Measurements from ENCODE around the gene FHIT.
"Not testable (repeated sequence)": the region's sequence is repeated elsewhere in the genome, so short reads cannot be mapped to it uniquely, and the experiment has no call there.

FHIT gene

DNA sequence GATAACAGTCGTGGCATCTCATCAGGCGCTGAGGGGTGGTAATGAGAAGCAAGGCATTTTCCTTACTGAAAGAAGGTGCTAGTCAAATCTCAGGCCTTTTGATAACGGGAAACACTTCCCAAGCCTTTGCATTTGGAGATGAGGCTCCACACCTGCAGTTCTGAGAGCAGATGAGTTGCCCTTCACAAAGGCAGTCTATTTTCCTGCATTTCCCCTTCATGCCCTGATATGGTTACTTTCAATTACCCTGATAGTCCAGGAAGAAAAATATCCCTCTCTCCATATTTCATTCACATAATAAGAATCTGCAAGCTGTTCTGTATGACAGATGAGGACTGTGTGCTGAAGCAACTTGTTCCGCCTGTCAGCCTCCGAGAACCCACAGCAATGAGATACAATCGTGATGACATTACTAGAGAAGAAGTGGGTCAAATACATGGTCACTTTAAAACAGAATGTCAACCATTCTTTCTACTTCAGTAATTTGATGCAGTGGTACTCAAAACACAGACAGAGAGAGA is 25.0 kb downstream of the FHIT start:
- Histone ChIP-seq H3K4me3 (ENCODE audit: low read depth, low read length) (no peak overlapping the region), H3K36me3 (no peaks in the 10 kb centered on the region), H3K4me1 (peaks cover 3% of the 10 kb centered on the region), H3K9me3 (no peaks in the 10 kb centered on the region), H3K27me3 (no peaks in the 10 kb centered on the region)
- TF ChIP-seq, protein P1, sequence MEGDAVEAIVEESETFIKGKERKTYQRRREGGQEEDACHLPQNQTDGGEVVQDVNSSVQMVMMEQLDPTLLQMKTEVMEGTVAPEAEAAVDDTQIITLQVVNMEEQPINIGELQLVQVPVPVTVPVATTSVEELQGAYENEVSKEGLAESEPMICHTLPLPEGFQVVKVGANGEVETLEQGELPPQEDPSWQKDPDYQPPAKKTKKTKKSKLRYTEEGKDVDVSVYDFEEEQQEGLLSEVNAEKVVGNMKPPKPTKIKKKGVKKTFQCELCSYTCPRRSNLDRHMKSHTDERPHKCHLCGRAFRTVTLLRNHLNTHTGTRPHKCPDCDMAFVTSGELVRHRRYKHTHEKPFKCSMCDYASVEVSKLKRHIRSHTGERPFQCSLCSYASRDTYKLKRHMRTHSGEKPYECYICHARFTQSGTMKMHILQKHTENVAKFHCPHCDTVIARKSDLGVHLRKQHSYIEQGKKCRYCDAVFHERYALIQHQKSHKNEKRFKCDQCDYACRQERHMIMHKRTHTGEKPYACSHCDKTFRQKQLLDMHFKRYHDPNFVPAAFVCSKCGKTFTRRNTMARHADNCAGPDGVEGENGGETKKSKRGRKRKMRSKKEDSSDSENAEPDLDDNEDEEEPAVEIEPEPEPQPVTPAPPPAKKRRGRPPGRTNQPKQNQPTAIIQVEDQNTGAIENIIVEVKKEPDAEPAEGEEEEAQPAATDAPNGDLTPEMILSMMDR (IDR thresholded peaks at IDR 0.05; ENCODE audit: low read depth, low read length), result no peak
- DNase-seq, result no peak

DNA sequence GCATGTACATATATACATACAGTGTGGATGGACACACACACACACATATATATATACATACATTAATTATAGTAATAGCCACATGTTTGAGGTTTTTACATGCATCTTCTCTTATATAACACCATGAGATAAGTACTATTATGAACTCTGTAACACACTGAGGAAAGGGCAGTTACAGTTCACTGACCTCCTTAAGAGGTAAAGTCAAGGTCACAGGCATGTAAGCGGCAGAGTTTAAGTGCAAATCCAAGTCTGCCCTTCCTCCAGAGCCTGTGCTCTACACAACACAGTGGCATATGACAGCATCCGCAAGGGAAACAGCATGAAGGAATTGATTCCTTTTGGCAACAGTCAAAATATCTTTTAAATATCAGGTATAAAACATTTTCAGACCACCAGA is 26.4 kb downstream of the FHIT start:
- no peak for DNase-seq
- no peaks in the 10 kb centered on the region for H3K27me3 ChIP-seq
- TF ChIP-seq, protein P1 (IDR thresholded peaks at IDR 0.05; ENCODE audit: low read depth, low read length), result no peak
- peaks cover 3% of the 10 kb centered on the region for H3K4me1 ChIP-seq
- no peaks in the 10 kb centered on the region for H3K36me3 ChIP-seq
- H3K9me3 ChIP-seq, result no peaks in the 10 kb centered on the region
- H3K4me3 ChIP-seq (ENCODE audit: low read depth, low read length), result no peak overlapping the region

DNA sequence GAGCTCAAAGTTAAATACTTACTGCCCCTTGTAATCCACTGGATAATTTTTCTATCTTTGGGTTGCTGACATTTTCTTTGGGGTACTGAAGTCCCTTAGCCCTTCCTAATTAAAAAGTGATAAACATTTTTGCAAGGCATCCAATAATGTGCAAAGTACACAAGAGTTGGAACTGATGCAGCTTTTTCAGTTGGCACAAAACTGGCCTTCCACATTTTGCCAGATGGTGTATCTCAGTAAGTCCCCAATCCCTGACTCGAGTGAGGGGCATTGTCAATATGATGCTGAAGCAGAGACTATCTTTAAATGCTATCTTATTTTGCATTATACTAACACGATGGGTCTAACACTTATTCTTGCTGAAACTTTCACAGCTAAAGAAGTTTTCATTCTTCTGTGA is 27.8 kb downstream of the FHIT start:
- no peaks in the 10 kb centered on the region for H3K36me3 ChIP-seq
- DNase-seq, result no peak
- H3K27me3 ChIP-seq, result no peaks in the 10 kb centered on the region
- no peaks in the 10 kb centered on the region for H3K9me3 ChIP-seq
- TF ChIP-seq, protein P1 (IDR thresholded peaks at IDR 0.05; ENCODE audit: low read depth, low read length), result no peak
- H3K4me3 ChIP-seq (ENCODE audit: low read depth, low read length), result no peak overlapping the region
- peaks cover 3% of the 10 kb centered on the region for H3K4me1 ChIP-seq

DNA sequence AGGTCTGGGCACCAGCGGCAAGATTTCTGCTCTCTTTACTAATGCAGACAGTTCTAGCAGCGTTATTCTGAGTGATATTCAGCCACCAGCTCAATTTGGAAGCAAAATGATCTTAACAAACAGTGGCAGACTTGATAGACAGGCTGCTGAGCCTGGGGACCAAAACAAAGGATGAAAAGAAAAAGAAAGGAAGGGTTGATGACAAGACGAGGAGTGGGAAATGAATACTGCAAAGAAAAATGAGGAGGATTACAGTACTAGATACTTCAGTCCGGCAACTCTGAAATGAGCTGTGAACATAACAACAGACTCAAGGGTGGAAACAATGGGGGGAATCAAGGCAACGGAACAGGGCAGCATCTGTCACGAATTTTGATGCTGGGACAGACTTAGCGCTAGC is 28.8 kb downstream of the FHIT start:
- DNase-seq, result no peak
- no peaks in the 10 kb centered on the region for H3K9me3 ChIP-seq
- no peaks in the 10 kb centered on the region for H3K36me3 ChIP-seq
- no peaks in the 10 kb centered on the region for H3K27me3 ChIP-seq
- peaks cover 3% of the 10 kb centered on the region for H3K4me1 ChIP-seq
- TF ChIP-seq, protein P1 (IDR thresholded peaks at IDR 0.05; ENCODE audit: low read depth, low read length), result no peak
- H3K4me3 ChIP-seq (ENCODE audit: low read depth, low read length), result no peak overlapping the region

DNA sequence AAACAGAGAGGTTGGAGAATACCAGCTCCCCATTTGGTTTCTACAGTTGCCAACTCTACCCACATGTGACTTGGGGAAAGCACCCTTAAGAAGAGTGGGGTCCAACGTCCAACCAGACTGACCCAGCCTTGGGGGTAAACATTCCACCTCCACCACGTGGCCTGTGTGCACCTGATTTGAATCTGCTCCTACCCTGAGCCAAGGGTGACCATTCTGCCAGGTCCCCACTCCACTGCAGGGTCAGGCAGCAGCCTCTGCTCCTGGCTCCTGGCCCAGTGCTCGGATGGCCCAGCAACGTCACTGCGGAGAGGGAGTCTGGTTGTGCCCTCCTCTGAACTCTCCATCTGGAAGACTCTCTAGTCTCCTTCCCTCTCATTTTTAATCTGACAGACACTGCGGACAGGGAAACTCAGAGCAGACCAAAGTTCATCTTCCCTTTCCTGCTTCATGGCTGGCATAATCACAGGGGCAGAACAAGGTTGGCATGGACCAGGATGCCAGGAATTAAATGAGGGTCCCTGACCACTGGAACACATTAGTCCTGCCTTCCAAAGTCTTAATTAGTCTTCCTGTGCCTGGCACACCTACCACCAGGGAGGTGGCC is 29.4 kb downstream of the FHIT start:
- no peak for DNase-seq
- peaks cover 3% of the 10 kb centered on the region for H3K4me1 ChIP-seq
- H3K36me3 ChIP-seq, result no peaks in the 10 kb centered on the region
- H3K4me3 ChIP-seq (ENCODE audit: low read depth, low read length), result no peak overlapping the region
- TF ChIP-seq, protein P1 (IDR thresholded peaks at IDR 0.05; ENCODE audit: low read depth, low read length), result no peak
- H3K9me3 ChIP-seq, result no peaks in the 10 kb centered on the region
- H3K27me3 ChIP-seq, result no peaks in the 10 kb centered on the region

DNA sequence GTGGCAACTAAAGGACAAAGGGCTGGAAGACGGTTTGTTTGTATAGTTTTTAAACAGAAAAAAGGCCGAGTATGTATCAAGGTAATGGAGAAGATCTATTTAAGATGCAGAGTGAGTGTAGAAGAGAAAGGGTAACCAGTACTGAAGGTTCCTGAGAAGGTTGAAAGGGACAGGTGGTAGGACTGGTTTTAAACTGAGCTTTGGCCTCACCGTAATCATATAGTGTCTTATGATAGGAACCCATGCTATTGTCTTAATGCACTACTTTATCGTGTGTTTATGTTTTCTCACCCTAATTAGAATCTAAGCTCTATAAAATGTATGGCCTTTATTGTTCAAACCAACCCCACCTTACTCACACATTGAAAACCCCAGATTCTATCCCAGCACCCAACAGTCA is 32.7 kb downstream of the FHIT start:
- Histone ChIP-seq H3K9me3 (no peaks in the 10 kb centered on the region), H3K4me1 (no peaks in the 10 kb centered on the region), H3K27me3 (no peaks in the 10 kb centered on the region), H3K4me3 (ENCODE audit: low read depth, low read length) (no peak overlapping the region), H3K36me3 (no peaks in the 10 kb centered on the region)
- no peak for DNase-seq
- TF ChIP-seq, protein P1 (IDR thresholded peaks at IDR 0.05; ENCODE audit: low read depth, low read length), result no peak

DNA sequence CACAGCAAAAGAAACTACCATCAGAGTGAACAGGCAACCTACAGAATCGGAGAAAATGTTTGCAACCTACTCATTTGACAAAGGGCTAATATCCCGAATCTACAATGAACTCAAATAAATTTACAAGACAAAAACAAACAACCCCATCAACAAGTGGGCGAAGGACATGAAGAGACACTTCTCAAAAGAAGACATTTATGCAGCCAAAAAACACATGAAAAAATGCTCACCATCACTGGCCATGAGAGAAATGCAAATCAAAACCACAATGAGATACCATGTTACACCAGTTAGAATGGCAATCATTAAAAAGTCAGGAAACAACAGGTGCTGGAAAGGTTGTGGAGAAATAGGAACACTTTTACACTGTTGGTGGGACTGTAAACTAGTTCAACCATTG is 35.1 kb downstream of the FHIT start:
- H3K27me3 ChIP-seq; H3K4me1 ChIP-seq; DNase-seq; H3K9me3 ChIP-seq; H3K4me3 ChIP-seq (ENCODE audit: low read depth, low read length); H3K36me3 ChIP-seq: not testable (repeated sequence)
